Thoracic aorta (tissue), 2 donors: Measurements from ENCODE around the gene GID8. TPM values are rescaled to one million over a fixed set of nuclear protein-coding genes. Genes with fewer than 3 reads are reported as not detected.

Experiments
- ATAC-seq: fragments of 150-250 bp; one replicate; pipeline ENCODE4 v1.8.0; 2017; ENCODE audit warnings: low read depth; ENCODE audit not compliant: insufficient number of reproducible peaks, low FRiP score
- DNase-seq: peaks from one replicate; pipeline ENCODE4 v3.0.0-alpha.2; 2020; ENCODE audit warnings: low spot score
- H3K27ac ChIP-seq, 2 donors: fragments of 200-600 bp; sonication (generic); 1 replicate in 1 of 2; 2 replicates in 1 of 2; pipeline ENCODE4 v1.5.1; 2016; ENCODE audit warnings: mild to moderate bottlenecking in 2 of 2, moderate library complexity in 2 of 2
- H3K27me3 ChIP-seq: fragments of 200-600 bp; sonication (generic); replicated peaks from 2 replicates; pipeline ENCODE4 v1.6.0; 2016; ENCODE audit warnings: mild to moderate bottlenecking; ENCODE audit not compliant: insufficient read depth
- H3K36me3 ChIP-seq: fragments of 200-600 bp; sonication (generic); one replicate; pipeline ENCODE4 v1.5.1; 2016
- H3K4me1 ChIP-seq, 2 donors: fragments of 200-600 bp; sonication (generic); 1 replicate in 1 of 2; 2 replicates in 1 of 2; pipeline versions ENCODE4 v1.5.1 to v1.6.0; 2016; ENCODE audit warnings: low read depth in 2 of 2, mild to moderate bottlenecking in 1 of 2; ENCODE audit not compliant: control insufficient read depth in 1 of 2
- H3K4me3 ChIP-seq: fragments of 200-600 bp; sonication (generic); 2 replicates; pipeline ENCODE4 v1.5.1; 2016; ENCODE audit warnings: mild to moderate bottlenecking
- H3K9me3 ChIP-seq: fragments of 200-600 bp; sonication (generic); 2 replicates; pipeline ENCODE4 v1.5.1; 2016
- total RNA-seq, 2 donors: library from RNA; depleted of rRNA; stranded (reverse); fragments of >200 nt; gene quantifications; one replicate each; pipeline versions ENCODE4 v1.1.0 to v1.2.3, GENCODE V29; 2016
- TF ChIP-seq, protein P1 (sequence below): fragments of 200-600 bp; sonication (generic); IDR thresholded peaks from one replicate; pipeline ENCODE4 v1.5.1; 2019; ENCODE audit warnings: antibody characterized with exemption

The GID8 gene
- total RNA-seq, 2 donors from 2014 or later, result 29.1 to 30.3 TPM

DNA sequence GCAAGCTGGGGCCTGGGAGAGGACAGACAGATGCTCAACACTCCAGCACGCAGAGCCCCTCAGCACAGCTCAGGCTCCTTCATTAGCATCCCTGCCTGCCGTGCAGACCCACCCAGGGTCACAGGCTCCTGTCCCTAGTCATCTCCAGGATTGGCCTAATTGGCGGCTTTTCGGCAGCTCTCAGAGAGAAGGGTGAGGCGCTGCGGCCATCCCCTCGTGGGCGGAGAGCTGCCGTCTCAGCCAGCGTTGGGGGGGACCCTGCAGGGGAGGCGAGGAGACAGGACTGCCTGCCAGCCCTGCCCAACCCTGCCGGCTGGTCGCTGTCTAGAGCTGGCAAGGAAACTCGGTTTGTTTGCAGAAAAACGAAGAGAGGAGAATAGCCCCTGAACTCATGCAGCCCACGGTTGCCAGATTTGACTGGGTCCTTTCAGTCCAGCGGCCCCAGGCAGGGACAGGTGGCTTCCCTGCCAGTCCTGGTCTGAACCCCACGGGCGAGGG is 42.0 kb downstream of the GID8 start:
- TF ChIP-seq, protein P1, sequence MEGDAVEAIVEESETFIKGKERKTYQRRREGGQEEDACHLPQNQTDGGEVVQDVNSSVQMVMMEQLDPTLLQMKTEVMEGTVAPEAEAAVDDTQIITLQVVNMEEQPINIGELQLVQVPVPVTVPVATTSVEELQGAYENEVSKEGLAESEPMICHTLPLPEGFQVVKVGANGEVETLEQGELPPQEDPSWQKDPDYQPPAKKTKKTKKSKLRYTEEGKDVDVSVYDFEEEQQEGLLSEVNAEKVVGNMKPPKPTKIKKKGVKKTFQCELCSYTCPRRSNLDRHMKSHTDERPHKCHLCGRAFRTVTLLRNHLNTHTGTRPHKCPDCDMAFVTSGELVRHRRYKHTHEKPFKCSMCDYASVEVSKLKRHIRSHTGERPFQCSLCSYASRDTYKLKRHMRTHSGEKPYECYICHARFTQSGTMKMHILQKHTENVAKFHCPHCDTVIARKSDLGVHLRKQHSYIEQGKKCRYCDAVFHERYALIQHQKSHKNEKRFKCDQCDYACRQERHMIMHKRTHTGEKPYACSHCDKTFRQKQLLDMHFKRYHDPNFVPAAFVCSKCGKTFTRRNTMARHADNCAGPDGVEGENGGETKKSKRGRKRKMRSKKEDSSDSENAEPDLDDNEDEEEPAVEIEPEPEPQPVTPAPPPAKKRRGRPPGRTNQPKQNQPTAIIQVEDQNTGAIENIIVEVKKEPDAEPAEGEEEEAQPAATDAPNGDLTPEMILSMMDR, result no peak
- H3K27ac ChIP-seq, result no peak overlapping the region
- no peak for ATAC-seq
- H3K4me3 ChIP-seq, result no peak overlapping the region
- no peaks in the 10 kb centered on the region for H3K9me3 ChIP-seq
- H3K36me3 ChIP-seq, result no peaks in the 10 kb centered on the region
- H3K4me1 ChIP-seq, result no peaks in the 10 kb centered on the region
- no peak for DNase-seq
- H3K27me3 ChIP-seq, result no peaks in the 10 kb centered on the region

DNA sequence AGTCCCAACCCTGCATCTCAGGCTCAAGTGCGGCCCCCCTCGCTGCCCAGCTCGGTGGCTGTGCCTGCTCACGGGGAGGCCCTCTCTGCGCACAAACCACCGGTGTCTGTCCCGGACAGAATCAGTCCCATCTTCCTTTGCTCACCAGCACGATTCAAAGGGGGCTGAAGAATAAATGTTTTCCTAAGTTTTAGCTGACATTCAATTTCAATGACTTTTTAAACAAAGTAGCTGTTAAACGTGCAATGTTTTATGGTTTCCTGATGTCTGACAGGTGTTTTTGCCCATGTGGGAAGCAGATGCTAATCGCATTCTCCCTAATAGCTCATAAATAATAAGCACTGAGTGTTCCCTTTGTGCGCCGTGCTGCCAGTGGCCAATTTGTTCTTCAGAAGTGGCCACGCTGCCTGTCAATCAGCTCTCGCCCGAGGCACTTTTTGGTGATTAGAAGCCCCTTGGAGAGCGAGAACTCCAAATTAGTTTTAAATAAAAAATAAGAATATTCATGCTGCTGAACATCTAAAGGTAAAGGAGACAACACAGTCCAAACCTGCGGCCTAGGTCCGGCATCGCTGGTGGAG is 42.5 kb downstream of the GID8 start:
- H3K27me3 ChIP-seq, result no peaks in the 10 kb centered on the region
- TF ChIP-seq, protein P1, result no peak
- no peak for ATAC-seq

DNA sequence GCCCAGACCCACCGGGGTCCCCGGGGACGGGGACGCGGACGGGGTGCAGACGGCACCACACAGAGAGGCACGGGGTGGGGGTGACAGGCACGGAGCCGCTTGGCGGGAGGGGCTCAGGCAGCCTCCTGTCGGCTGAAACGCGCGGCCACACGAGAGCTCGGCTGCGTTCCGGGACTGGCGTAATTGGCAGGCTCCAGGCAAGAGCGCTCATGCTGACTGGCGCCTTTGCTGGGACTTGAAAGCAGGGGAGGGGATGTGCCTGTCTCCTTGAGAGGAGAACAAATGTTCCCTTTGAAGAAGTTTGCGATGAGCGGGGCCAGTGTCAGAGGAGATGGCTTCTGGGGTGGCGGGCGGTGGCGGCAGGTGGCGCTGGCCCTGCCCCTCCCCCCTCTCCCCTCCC is 43.0 kb downstream of the GID8 start:
- no peak overlapping the region for H3K27ac ChIP-seq
- TF ChIP-seq, protein P1, result no peak
- H3K4me1 ChIP-seq, result no peaks in the 10 kb centered on the region
- DNase-seq (no peak), ATAC-seq (no peak)
- H3K4me3 ChIP-seq, result no peak overlapping the region
- no peaks in the 10 kb centered on the region for H3K9me3 ChIP-seq
- no peaks in the 10 kb centered on the region for H3K36me3 ChIP-seq
- H3K27me3 ChIP-seq, result no peaks in the 10 kb centered on the region

More for the DNA sequence above, 42.5 kb downstream of the GID8 start:
- no peaks in the 10 kb centered on the region for H3K36me3 ChIP-seq
- no peaks in the 10 kb centered on the region for H3K9me3 ChIP-seq
- no peak overlapping the region for H3K4me3 ChIP-seq
- no peak for DNase-seq
- no peaks in the 10 kb centered on the region for H3K4me1 ChIP-seq
- no peak overlapping the region for H3K27ac ChIP-seq

DNA sequence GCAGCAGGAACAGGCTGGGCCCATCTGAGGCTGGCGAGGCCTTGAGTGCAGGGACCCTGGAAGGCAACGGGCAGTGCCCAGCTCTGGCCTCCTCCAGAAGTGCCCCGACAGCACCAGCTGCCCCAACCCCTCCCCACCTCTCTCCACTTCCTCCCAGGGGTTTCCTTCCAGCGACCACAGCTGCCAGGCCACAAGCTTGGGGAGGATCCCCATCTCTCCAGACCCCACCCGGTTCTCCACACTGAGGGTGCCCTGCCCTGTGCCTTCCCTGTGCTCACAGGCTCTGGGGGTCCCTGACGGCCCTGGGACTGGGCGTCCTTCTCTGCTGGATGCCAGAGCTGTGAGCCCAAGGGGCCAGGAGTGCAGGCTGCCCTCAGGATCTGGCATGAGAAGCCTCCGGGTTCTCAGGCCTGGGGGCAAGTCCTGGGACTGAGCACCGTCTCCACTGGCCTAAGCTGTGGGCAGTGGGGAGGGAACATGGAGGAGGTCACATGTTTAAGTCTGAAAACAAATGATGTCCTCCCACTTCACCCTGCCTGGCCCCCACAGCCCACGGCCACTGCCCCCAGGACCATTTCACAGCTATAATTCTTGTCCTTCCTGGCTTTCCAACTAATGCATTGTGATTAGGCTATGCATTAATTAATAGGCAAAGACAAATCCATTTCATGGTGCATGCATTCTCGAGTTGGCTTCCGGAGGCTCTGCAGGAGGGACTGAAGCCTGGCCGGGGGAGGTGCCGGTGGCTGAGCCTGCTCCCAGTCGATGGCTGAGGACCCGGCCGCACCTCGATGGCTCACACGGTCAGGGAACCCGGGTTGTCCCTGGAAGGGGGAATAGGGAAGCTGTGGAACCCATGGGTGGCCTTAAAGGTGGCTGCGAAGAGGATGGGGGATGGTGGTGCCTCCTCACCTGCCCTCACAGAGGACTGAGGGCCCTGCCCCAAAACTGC is 44.5 kb downstream of the GID8 start:
- TF ChIP-seq, protein P1, result no peak
- Histone ChIP-seq H3K4me1 (no peaks in the 10 kb centered on the region), H3K27ac (no peak overlapping the region), H3K27me3 (no peaks in the 10 kb centered on the region), H3K36me3 (no peaks in the 10 kb centered on the region), H3K9me3 (no peaks in the 10 kb centered on the region), H3K4me3 (no peak overlapping the region)
- no peak for DNase-seq
- no peak for ATAC-seq

DNA sequence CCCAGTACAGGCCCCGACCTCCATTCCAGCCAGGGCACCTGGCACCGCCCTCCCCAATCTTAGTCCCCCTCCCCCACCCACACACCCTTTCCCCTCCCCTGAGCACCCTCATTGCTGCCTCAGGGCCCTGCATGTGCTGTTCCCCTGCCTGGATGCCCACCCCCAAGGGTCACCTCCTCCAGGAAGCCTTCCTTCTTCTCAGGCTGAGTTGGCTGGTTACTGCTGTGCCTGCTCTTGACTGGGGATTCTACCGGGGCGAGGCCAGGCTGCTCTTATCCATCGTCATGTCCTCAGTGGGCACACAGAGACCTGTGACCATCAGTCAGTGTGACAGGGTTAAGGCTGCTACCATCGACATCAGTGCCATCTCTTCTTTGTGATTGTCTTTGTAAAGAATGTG is 45.3 kb downstream of the GID8 start:
- Histone ChIP-seq H3K27me3 (no peaks in the 10 kb centered on the region), H3K9me3 (no peaks in the 10 kb centered on the region), H3K4me3 (no peak overlapping the region), H3K4me1 (no peaks in the 10 kb centered on the region), H3K36me3 (no peaks in the 10 kb centered on the region), H3K27ac (no peak overlapping the region)
- TF ChIP-seq, protein P1, result no peak
- DNase-seq, result no peak
- no peak for ATAC-seq
